Measurements from ENCODE around the gene DBF4B.
"Not testable (repeated sequence)": the region's sequence is repeated elsewhere in the genome, so short reads cannot be mapped to it uniquely, and the experiment has no call there.

Gene DBF4B

DNA sequence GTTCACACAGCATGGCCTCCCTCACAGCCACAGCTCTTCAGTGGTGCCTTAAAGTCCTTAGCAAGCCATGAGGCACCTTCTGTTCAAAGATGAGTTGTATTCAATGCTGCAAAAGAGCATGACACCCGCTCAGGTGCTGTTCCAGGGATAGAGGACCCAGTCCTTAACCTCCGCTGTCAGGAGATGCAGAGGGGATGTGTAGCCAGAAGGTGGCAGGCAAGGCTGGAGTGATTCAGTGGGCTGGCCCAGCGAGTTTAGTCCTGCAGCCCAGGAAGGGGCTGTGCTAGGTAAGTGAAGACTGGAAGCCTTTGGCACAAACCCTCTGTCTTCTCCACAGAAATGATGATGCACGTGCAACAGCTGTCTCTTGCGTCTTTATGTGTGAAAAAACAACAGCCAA is 25.3 kb downstream of the DBF4B start:
- no peak for DNase-seq (ENCODE audit: low spot score)

DNA sequence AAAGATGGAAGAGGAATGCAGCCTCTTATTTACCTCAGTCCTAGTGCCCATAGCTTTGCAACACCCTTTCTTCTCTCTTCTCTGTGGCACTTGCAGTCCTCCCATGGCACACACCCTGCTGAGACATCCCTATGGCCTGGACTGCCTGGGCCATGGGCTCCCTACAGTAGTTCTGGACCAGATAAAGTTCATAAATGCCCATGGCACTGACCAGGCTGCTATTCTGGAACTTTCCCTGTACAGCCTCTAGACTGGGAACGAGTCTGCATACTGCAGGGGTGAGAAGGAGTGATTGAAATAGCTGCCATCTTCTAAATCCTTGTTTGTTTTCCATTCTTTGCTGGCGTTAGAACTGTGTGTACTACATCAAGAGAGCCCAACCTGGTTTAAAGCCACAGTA is 25.8 kb downstream of the DBF4B start:
- no peak for DNase-seq (ENCODE audit: low spot score)

DNA sequence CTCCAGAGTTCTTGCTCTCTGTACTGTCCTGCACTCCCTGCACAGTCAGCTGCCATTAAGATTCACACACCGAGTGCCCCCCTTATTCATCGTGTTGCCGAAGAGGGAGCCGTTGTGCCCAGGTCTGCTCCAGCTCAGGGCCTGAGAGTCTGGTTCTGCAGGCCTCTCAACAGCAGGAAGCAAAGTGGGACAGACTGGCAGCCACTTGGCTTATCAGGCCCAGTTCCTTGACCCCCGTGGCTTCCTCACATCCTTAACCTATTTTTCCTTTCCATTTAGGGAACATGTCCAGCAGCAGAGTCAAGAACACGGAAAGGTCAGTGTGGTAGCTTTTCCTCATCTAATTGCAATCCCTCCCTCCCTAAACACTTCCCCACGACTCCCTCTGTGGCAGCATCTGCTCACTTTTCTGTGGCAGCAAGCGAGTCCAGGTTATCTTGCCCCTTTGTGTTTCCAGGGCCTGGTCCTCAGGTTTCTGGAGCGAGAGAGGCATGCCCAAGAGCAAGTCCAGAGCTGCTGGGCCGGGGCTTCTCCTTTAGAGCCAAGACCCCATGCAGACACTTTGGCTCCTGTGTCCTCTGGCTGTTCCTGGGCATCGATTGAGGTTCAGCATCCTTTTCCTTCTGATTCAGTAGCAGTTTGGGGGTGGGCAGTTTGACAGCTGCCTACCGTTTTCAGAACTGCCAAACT is 28.2 kb downstream of the DBF4B start:
- DNase-seq (ENCODE audit: low spot score): no peak

DNA sequence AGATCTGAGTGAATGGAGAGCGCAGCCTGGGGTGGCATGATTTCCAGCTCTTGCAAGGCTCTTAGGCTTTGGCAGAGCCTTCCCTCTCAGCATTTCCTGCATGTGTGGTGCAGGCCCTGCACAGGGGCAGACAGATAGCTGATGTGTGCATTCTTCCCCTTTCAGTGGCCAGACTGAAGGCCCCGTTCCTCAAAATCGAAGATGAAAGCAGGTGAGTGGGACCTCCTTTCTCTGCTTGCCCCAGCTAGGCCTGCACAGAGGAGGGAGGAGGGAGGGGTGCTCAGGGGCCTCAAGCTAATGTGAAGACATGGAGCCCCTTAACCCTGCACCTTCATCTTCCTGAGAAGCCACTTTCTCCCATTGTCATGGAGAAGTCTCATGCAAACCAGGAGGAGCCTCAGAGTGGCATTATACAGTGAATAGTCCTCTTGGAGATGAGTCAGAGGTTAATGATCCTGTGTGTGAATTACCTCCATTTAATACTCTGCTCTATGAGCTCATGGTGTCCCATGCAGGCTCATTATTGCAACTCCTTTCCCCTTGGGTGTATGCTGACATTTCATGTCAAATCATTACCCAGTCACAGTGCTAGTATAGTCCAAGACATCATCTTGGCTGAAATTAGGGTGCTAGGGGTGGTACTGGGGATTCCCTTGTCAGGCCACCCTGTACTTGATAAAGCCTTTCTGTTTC is 29.9 kb downstream of the DBF4B start:
- no peak for DNase-seq (ENCODE audit: low spot score)

DNA sequence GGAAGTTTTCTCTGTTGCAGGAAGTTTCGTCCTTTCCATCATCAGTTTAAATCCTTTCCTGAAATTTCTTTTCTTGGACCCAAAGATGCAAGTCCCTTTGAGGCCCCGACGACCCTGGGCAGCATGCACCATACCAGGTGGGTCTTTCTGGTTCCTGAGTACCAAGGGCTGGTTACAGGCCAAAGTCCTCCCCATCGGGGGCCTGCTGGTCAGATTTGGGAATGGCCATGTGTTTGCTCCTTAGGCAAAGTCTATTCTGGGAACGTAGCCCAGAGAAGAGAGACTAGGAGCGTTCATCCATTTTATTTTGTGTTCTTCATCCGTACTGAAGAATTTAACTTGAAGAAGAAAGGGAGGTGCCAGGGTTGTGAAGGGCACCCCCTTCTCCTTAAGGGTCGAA is 32.9 kb downstream of the DBF4B start:
- DNase-seq (ENCODE audit: low spot score): no peak

DNA sequence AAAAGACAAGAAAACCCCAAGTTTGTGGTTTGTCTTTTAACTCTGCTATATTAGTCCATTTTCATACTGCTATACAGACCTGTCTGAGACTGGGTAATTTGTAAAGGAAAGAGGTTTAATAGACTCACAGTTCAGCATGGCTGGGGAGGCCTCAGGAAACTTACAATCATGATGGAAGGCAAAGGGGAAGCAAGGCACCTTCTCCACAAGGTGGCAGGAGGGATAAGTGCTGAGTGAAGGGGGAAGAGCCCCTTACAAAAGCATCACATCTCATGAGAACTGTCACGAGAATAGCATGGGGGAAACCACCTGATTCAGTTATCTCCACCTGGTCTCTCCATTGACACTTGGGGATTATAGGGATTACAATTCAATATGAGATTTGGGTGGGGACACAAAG is 36.8 kb downstream of the DBF4B start:
- no peak for DNase-seq (ENCODE audit: low spot score)

DNA sequence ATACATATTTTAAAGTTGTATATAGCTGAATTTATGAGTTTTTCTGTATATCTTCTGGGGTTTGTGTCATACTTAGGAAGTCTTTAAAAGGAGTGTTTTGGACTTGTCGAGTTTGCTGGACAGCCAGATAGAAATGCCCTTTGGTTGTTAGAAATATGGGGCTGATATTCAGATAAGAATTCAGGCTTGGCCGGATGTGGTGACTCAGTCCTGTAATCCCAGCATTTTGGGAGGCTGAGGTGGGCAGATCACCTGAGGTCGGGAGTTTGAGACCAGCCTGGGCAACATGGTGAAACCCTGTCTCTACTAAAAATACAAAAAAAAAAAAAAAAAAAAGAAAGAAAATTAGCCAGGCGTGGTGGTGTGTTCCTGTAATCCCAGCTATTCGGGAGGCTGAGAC is 37.3 kb downstream of the DBF4B start:
- not testable (repeated sequence) for DNase-seq (ENCODE audit: low spot score)

DNA sequence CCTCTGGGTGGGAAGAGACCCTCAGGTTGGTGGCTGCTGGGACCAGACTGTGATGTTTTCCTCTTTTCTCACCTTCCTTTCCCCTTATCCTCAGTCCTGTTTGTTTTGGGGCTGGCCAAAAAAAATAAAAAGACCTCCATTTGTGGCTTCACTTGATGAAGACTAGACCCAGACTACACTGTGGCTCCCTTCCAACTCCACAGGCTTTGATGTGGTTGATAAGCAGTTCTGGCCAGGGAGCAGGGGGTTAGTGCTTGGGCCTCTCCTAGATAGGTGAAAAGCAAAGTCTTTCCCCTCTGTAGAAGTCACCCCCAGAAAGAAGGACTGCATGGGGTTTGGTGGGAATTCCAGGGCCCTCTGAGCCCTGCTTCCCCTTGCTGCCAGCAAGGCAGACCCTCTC is 39.1 kb downstream of the DBF4B start:
- DNase-seq (ENCODE audit: low spot score): no peak

DNA sequence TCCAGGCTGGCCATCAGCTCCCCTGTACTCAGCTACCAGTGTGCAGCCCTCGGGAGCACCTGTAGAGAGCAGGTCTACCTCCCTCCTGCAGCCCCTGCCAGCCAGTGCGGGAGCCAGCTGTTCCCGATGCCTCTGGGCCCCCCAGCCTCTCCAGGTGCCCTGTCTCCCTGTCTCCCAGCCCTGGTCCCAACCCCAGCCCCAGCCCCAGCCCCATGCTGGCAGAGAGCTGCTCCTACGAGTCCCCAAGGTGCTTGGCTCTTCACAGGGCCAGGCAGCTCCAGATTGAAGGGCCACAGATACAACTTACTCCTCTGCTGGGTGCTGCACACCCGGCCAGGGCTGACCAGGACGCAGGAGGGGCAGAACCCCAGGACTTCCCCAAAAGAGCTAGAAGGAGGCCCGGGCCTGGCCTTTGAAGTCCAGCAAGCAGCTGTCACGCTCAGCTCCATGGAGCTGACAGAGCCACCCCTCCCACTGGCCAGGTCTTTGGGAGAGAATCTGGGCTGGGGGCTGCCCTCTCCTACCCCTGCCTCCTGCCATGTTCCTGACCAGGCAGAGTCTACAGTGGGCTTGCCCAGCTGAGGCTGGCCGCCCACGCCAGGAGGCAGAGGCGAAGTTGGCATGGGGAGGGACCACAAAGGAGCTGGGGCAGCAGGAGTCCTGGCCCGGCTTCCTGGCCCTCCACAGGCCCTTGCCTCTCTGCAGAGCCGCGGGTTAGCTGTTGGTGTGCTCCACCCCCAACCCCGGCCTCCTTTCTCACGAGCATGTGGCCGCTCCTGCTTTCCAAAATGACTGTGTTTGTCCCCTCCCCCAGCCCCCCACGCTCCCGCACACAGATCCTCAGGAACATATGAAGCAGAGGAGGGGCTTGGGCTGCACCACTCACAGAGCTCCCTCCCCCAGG is 40.9 kb downstream of the DBF4B start:
- no peak for DNase-seq (ENCODE audit: low spot score)

DNA sequence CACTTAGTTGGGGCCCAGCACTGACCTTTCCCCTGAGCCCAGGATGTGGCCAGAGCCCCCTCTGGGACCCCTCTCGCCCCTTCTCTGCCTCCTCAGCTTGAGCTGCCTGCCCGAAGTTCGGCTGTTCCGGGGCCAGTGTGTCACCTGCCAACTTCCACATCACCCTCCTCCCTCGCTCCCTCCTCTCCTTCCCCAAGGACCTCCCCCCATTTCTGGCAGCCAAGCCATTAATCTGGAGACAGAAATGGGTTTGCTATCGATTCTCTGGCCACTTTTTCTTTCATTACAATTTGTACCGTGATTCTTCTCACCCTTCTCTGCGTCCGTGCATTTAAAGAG is 41.5 kb downstream of the DBF4B start:
- DNase-seq (ENCODE audit: low spot score): no peak

DNA sequence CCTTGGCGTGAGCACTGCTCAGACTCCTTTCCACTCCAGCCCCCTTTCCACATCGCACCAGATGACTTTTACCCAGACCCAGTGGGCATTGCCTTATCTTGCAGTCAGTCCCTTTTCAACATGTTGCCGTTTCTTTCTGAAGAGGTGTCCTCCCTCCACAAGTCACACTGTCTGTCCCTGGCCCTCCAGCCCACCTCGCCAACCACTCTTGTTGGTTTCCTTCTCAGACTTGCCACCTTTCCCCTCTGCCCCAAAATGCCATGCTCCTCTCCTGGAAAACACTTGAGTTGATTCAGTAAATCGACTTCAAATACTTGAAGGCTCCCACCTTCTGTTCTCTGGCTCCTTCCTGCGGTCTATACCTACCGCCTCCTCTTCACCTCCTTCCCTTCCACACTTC is 42.9 kb downstream of the DBF4B start:
- DNase-seq (ENCODE audit: low spot score): no peak

DNA sequence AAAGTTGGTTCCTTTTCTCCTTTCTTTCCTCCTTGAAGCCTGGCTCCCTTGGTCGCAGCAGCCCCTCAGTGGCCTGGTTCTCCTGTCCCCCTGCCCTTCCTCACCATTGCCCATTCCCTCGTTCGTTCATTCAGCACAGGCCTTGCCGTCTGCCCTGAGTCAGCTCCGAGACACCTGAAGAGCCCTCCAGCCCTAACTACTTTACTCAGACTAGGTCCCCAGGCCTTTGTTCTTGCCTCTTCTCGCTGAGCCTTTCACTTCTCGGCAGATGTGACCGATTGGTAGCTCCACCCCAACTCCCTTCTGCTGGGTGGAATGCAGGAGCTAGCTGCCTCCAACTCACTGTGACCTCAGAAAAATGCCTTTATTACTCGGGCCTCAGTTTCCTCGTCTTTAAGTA is 43.3 kb downstream of the DBF4B start:
- DNase-seq (ENCODE audit: low spot score): no peak

DNA sequence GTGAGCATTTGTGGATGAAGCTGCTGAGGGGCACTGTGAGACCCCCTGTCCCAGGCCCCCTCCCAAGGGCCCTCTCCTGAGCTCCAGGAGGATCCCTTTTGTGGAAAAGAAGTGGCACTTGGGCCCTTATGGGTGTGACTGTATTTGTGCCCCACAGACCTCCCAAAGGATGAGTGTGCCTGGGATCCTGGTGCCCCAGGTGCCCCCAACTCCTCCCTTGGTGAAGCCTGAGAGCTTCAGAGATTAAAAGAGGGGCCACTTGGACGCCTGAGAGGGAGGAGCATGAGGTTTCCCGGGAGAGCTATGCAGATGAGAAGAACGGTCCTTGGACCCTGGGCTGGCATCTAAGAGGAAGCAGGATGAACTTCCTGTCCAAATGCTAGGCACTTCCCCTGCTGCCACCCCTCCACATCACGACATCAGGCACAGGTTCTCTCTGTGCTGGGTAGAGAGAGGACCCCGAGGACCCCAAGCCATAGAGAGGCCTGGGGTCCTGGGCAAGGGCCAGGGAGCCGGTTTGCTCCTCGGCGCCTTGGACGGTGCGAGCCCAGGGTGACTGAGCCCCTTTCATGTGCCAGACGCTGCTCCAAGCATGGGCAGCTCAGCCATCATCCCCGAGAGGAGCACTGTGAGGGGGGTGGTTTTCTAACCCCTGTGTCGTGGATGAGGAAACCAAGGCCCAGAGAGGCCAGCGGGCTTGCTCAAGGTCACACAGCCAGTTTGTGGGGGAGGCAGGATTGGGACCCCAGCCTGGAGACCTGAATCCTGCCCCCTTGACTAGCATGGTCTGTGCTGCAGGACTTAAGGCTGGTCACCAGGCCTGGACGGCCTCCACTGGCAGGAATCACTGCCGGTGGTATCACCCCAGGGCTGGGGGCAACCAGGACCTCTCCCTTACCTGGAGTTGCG is 44.7 kb downstream of the DBF4B start:
- DNase-seq (ENCODE audit: low spot score): no peak

DNA sequence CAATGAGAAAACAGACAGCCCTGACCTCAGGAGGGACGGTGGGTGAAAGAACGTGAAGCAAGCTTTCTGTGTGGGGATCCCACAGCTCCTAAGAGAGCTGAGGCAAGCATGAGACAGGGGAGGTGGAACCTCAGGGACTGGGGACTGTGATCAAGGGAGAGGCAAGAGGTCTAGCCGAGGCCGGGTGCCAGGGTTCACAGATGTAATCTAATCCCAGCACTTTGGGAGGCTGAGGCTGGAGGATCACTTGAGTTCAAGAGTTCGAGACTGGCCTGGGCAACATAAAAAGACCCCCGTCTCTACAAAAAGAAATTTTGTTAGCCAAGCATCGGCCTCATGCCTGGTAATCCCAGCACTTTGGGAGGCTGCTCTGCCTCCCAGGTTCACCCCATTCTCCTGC is 45.8 kb downstream of the DBF4B start:
- DNase-seq (ENCODE audit: low spot score): no peak

DNA sequence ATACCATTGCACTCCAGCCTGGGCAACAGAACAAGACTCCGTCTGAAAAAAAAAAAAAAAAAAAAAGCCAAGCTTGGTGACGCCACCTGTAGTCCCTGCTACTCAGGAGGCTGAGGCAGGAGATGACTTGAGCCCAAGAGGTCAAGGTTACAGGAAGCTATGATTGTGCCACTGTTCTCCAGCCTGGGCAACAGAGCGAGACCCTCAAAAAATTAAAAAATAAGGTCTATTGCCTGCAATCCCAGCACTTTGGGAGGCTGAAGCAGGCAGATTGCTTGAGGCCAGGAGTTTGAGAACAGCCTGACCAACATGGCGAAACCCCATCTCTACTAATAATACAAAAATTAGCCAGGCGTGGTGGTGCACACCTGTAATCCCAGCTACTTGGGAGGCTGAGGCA is 46.7 kb downstream of the DBF4B start:
- not testable (repeated sequence) for DNase-seq (ENCODE audit: low spot score)

DNA sequence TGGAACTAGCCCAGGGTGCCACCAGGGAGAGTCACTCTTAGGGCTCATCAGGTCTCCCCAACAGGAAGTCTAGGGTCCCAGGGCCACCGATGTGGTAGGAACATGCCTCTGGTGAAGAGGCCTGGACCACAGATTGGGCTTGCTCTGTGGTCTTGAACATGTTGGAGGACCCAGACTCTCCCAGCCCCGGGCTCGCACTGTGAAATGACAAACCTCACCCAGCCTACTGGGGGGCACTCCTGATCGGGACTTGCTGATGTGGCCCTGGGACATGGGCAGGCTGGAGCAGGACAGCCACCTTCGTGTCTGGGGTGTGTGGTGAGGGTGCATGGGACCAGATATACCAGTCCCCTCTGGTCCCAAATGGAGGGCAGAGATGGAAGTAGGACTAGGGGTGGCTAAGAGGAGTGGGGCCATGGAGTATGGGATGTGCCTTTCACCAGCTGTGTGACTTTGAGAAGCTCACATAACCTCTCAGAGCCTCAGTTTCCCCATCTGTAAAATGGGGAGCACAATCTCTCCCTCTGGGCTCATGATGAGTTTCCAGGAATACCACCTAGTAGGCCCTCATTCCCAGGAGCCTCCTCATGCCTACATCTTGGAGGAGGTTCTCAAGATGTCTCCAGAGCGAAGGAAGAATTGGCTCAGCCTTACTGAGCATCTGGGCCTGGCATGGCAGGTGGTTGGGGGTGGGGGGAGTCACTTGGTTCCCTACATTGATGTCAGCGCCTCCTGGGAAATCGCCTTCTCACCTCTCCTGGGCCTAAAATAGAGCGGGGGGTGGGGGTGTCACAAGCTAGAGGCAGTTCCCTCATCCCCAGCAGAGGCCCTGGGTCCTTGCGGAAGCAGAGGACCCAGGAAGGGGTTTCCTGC is 48.8 kb downstream of the DBF4B start:
- no peak for DNase-seq (ENCODE audit: low spot score)

DNA sequence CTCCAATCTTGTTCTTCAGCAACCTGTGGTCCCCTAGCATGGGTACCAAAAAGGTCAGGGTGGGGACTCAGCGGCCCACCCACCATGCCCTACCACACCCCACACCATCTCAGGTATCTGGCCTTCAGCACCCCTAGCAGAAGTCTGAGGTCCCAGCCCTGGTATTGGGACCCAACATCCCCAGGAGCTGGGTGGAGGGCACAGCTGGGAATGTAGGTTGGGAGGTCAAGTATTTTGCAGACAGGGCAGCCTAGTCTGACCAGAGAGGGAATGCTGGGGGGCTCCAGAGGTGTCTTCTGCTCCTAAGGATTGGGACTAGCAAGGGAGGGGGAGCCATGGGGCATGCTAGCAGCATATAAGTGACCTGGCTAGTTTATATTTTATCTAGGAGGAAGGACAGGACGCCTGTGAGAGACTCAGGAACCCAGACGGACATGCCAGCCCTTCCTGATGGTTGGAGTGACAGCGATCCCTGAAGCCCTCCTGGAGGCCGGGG is 49.5 kb downstream of the DBF4B start:
- DNase-seq (ENCODE audit: low spot score): no peak

DNA sequence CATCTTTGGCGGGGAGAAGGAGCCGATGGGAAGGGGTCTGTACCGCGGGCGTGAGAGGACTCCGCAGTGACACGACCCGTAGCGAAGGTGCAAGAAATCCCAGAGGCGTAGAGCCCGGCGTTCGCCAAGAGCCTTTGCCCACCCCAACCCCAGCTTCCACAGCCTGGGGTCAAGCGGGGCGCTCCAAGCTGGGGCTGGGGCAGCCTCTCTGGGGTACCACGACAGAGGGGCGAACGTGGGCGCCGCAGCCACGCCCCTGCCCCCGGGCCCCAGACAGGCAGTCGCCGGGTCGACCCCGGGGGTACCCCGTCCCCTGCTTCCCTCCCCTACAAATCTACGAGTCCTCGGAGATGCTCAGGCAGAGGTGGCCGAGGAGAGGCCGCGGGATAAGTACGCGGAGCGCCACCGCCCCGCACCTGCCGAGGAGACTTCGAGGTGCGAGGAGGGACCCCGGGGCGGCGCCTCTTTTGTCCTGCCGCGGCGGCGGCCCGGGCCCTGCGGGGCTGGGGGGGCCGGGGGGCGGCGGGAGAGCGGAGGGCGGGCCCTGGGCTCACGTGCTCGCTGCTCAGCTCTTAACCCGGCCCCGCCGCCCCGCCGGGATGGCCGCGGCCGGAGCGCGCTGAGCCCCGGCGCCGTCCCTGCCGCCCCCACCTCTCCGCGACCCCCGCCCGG is 50.1 kb downstream of the DBF4B start, which contains the start of gene ADAM11:
TSS of gene ADAM11 (plus strand) at position 575 of the 672 bp plus-strand sequence. CDS start 212 bp downstream, outside the sequence.
- peak; percentile 64 for DNase-seq (ENCODE audit: low spot score)

DNA sequence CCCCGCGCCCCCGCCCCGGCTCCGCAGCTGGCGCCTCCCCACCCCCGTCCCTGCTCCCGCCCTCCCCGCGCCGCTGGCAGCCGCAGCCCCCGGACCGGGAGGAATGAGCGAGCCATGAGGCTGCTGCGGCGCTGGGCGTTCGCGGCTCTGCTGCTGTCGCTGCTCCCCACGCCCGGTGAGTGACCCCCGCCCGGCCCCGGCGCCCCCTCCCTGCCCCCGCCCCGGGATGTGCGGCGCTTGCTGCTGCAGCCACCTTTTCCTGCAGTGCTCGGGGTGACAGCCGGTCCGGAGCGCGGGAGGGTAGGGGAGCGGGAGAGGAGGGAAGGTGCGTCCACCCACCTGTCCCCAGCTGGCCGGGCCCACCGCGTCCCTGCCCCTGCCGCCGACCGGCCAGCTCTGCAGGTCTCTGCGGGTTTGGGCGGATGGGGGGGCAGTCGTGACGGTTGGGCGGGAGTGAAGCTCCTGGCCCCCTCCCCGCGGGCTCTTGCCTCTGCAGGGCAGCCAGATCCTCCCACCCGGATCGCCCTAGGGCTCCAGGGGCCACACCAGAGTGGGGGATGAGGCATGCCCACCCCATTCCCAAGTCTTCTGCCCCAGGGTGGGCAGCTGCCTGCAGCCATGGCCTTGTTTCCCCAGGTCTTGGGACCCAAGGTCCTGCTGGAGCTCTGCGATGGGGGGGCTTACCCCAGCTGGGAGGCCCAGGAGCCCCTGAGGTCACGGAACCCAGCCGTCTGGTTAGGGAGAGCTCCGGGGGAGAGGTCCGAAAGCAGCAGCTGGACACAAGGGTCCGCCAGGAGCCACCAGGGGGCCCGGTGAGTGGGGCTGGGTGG is 50.8 kb downstream of the DBF4B start:
- DNase-seq (ENCODE audit: low spot score): peak; percentile 68

Data from hepatic stellate cell (primary cell).